GM12892 (cell line): ENCODE results near the gene MGAT4A.

Source experiments
- POLR2AphosphoS5 ChIP-seq: IDR thresholded peaks from 2 replicates; pipeline ENCODE4 v1.6.1; 2011; ENCODE audit warnings: low read depth, low read length, control low read depth
- TAF1 ChIP-seq: IDR thresholded peaks from 2 replicates; pipeline ENCODE4 v1.6.1; 2011; ENCODE audit warnings: low read depth, mild to moderate bottlenecking, control low read depth, low read length, borderline replicate concordance

GRCh38 chr2:98649992-98650375 lies 80.9 kb downstream of the MGAT4A start:
- TF ChIP-seq TAF1: no peak
- no peak for TF ChIP-seq POLR2AphosphoS5
